Activated T-cell treated with anti-CD3 and anti-CD28 coated beads, Interleukin-2, amount 50 U/mL, for 1 hour (primary cell): ENCODE results near the gene KIAA1217.
"Not testable (repeated sequence)": the region's sequence is repeated elsewhere in the genome, so short reads cannot be mapped to it uniquely, and the experiment has no call there.

Experiments
- DNase-seq: peaks from one replicate; pipeline ENCODE4 v3.0.0-alpha.2; 2020

Gene KIAA1217

GRCh38 chr10:24477915-24478314 lies 269.0 kb downstream of the KIAA1217 start:
- no peak for DNase-seq

GRCh38 chr10:24479806-24480205 lies 270.9 kb downstream of the KIAA1217 start:
- DNase-seq = no peak

GRCh38 chr10:24480447-24480846 lies 271.5 kb downstream of the KIAA1217 start:
- no peak for DNase-seq

GRCh38 chr10:24481241-24481640 lies 272.3 kb downstream of the KIAA1217 start:
- no peak for DNase-seq

GRCh38 chr10:24482713-24483112 lies 273.8 kb downstream of the KIAA1217 start:
- not testable (repeated sequence) for DNase-seq

GRCh38 chr10:24483701-24484100 lies 274.8 kb downstream of the KIAA1217 start:
- no peak for DNase-seq

- DNase-seq = no peak
Measured at GRCh38 chr10:24484771-24485170, 275.8 kb downstream of the KIAA1217 start.

- DNase-seq = no peak
Measured at GRCh38 chr10:24485304-24485703, 276.4 kb downstream of the KIAA1217 start.

GRCh38 chr10:24488631-24489030 lies 279.7 kb downstream of the KIAA1217 start:
- no peak for DNase-seq

GRCh38 chr10:24493165-24493564 lies 284.2 kb downstream of the KIAA1217 start:
- no peak for DNase-seq

- no peak for DNase-seq
Measured at GRCh38 chr10:24494236-24494635, 285.3 kb downstream of the KIAA1217 start.

- no peak for DNase-seq
Measured at GRCh38 chr10:24494777-24495176, 285.8 kb downstream of the KIAA1217 start.

- no peak for DNase-seq
Measured at GRCh38 chr10:24495666-24496460, 286.9 kb downstream of the KIAA1217 start.

- DNase-seq = no peak
Measured at GRCh38 chr10:24496906-24497305, 288.0 kb downstream of the KIAA1217 start.

- DNase-seq = no peak
Measured at GRCh38 chr10:24501056-24501711, 292.2 kb downstream of the KIAA1217 start.

GRCh38 chr10:24502006-24502405 lies 293.1 kb downstream of the KIAA1217 start:
- no peak for DNase-seq

GRCh38 chr10:24502801-24503460 lies 294.0 kb downstream of the KIAA1217 start:
- DNase-seq = no peak

GRCh38 chr10:24503461-24504320 lies 294.8 kb downstream of the KIAA1217 start:
- DNase-seq = no peak

GRCh38 chr10:24505759-24506158 lies 296.8 kb downstream of the KIAA1217 start:
- DNase-seq = no peak

GRCh38 chr10:24513155-24513554 lies 304.2 kb downstream of the KIAA1217 start:
- DNase-seq = no peak

GRCh38 chr10:24515481-24515880 lies 306.5 kb downstream of the KIAA1217 start:
- no peak for DNase-seq

GRCh38 chr10:24518411-24518810 lies 309.5 kb downstream of the KIAA1217 start:
- no peak for DNase-seq
